ENCODE data around the gene SCYGR7.
"Not testable (repeated sequence)": the region's sequence is repeated elsewhere in the genome, so short reads cannot be mapped to it uniquely, and the experiment has no call there.

Gene SCYGR7

DNA sequence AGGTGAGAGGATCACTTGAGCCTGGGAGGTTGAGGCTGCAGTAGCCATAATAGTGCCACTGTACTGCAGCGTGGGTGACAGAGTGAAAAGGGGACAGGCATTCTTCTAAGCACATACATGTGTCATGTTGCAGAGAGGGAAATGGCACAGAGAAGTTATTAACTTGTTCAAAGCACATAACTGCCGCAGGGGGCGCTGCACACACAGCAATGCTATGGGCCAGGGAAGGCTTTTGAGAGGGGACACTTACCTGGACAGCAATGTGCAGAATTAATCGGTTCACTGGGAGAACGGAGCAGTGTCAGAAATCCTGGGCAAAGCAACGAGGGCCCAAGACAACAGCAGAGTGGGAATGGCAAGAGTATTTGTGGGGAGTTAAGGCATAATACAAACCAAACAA lies 19.9 kb downstream of the SCYGR7 start:
- no peak overlapping the region for H3K4me3 ChIP-seq (ENCODE audit: low read length)
- TF ChIP-seq, protein P1, sequence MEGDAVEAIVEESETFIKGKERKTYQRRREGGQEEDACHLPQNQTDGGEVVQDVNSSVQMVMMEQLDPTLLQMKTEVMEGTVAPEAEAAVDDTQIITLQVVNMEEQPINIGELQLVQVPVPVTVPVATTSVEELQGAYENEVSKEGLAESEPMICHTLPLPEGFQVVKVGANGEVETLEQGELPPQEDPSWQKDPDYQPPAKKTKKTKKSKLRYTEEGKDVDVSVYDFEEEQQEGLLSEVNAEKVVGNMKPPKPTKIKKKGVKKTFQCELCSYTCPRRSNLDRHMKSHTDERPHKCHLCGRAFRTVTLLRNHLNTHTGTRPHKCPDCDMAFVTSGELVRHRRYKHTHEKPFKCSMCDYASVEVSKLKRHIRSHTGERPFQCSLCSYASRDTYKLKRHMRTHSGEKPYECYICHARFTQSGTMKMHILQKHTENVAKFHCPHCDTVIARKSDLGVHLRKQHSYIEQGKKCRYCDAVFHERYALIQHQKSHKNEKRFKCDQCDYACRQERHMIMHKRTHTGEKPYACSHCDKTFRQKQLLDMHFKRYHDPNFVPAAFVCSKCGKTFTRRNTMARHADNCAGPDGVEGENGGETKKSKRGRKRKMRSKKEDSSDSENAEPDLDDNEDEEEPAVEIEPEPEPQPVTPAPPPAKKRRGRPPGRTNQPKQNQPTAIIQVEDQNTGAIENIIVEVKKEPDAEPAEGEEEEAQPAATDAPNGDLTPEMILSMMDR (IDR thresholded peaks at IDR 0.05; ENCODE audit: insufficient read depth, low read depth, low read length, missing control alignments): peak; percentile 28
- DNase-seq (ENCODE audit: low read depth): peak; percentile 20

- H3K4me3 ChIP-seq (ENCODE audit: low read length); DNase-seq (ENCODE audit: low read depth): not testable (repeated sequence)
Measured at GRCh38 chr2:227756261-227756660, 28.1 kb downstream of the SCYGR7 start.

DNA sequence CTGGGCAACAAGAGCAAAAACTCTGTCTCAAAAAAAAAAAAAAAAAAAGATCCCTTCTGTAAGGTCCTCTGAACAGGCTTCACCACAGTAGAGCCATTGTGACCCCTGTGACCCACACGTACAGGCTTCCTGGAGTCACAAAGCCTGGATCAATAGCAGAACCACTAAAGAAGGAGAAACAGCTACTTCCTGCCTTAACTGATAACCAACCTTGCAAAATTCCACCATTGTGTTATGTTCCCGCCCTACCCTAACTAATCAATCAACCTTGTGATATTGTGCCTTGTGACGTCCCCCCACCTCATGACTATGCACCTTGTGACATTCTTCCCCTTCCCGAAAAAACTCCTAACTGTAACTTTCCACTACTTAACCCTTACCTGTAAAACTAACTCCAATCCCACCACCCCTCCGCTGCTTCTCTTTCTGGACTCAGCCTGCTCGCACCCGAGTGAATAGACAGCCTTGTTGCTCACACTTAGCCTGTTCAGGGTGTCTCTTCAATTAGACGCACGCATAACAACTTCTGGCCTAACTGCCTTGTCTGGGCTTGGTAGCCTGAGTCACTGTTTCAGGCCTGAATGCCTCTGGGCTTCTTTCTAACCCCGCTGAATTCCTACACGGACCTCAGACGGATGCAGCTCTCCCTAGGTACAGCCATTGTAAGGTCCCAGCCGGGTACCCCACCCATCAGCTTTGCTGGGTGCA lies 31.4 kb downstream of the SCYGR7 start:
- DNase-seq (ENCODE audit: low read depth): peak; percentile 91
- TF ChIP-seq, protein P1 (IDR thresholded peaks at IDR 0.05; ENCODE audit: insufficient read depth, low read depth, low read length, missing control alignments): no peak
- no peak overlapping the region for H3K4me3 ChIP-seq (ENCODE audit: low read length)

- TF ChIP-seq, protein P1 (IDR thresholded peaks at IDR 0.05; ENCODE audit: insufficient read depth, low read depth, low read length, missing control alignments): no peak
- DNase-seq (ENCODE audit: low read depth): no peak
- no peak overlapping the region for H3K4me3 ChIP-seq (ENCODE audit: low read length)
Measured at GRCh38 chr2:227761740-227762476, 33.8 kb downstream of the SCYGR7 start.

DNA sequence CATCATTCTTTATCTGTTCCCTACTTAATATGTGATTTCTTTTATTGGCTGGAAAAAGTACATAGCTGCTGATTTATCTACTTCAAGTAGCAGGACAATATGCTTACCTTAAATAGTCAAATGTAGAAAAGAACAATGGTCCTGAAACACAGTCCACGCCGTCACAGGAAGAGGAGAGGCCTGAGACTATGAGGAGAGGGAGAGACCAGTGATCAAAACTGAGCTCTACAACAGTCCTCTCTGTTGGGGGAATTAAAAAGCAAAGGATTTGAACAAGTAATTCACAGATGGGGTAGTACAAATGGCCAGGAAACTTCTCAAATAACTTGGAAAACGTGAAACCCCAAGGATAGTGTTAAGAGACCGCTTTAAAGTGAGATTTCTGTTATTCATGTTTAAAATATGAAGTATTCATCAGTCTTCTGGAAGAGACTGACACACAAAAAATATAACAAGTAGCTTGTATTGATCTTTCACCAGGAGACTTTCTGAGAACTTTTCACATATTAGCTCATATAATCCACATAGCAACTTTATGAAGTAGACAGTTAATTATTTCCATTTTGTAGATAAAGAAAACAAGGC lies 37.7 kb downstream of the SCYGR7 start:
- TF ChIP-seq, protein P1 (IDR thresholded peaks at IDR 0.05; ENCODE audit: insufficient read depth, low read depth, low read length, missing control alignments): no peak
- no peak for DNase-seq (ENCODE audit: low read depth)
- no peak overlapping the region for H3K4me3 ChIP-seq (ENCODE audit: low read length)

GRCh38 chr2:227766373-227766883 lies 38.3 kb downstream of the SCYGR7 start:
- H3K4me3 ChIP-seq (ENCODE audit: low read length): no peak overlapping the region
- peak; percentile 75 for DNase-seq (ENCODE audit: low read depth)
- TF ChIP-seq, protein P1 (IDR thresholded peaks at IDR 0.05; ENCODE audit: insufficient read depth, low read depth, low read length, missing control alignments): peak; percentile 82

- no peak for DNase-seq (ENCODE audit: low read depth)
- H3K4me3 ChIP-seq (ENCODE audit: low read length): no peak overlapping the region
- TF ChIP-seq, protein P1 (IDR thresholded peaks at IDR 0.05; ENCODE audit: insufficient read depth, low read depth, low read length, missing control alignments): no peak
Measured at GRCh38 chr2:227767830-227768229, 39.7 kb downstream of the SCYGR7 start.

Measured in epithelial cell of esophagus (primary cell).